ENCODE measurements around the gene WDR26. TPM values are rescaled to one million over a fixed set of nuclear protein-coding genes. Genes with fewer than 3 reads are reported as not detected.

WDR26 gene
- total RNA-seq, 1 experiment from 2014 or later = 81.4 TPM

DNA sequence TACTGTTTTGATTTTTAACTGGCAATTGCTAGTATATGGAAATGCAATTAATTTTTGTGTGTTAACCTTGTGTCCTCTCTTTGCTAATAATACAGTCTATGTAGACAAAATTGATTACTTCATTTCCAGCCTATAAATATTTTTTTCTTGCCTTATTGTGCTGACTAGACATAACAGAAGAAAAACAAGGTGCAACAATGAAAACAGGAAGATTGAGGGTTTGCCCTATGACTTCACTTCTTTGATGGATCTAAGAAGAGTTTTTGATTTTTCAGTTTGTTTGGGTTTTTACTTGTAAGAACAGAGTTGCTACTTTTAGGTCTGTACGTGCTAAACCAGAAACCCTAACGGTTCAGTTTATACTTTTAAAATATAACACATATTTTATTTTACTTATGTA is 86.5 kb downstream of the WDR26 start:
- Histone ChIP-seq H3K4ac (ENCODE audit: low read depth, low read length) (no peak overlapping the region), H3K27me3 (ENCODE audit: insufficient read depth, low read length) (no peaks in the 10 kb centered on the region), H2BK5ac (ENCODE audit: insufficient read length, low read length) (no peak overlapping the region), H2BK20ac (ENCODE audit: low read depth, low read length, poor library complexity, severe bottlenecking) (no peak overlapping the region), H4K5ac (ENCODE audit: insufficient read length, low read depth, low read length) (no peak overlapping the region), H2BK12ac (ENCODE audit: insufficient read length, low read depth, low read length) (no peak overlapping the region), H3K4me1 (ENCODE audit: insufficient read depth, low read length) (no peaks in the 10 kb centered on the region), H3K79me2 (ENCODE audit: insufficient read depth, low read length) (no peaks in the 10 kb centered on the region), H3K18ac (ENCODE audit: insufficient read length, low read depth, low read length) (no peak overlapping the region), H4K20me1 (ENCODE audit: control insufficient read depth, insufficient read depth, insufficient read length) (no peaks in the 10 kb centered on the region), H2AK5ac (ENCODE audit: insufficient read length, low read length) (no peak overlapping the region), H3K23me2 (ENCODE audit: insufficient read length, low read depth, low read length, poor library complexity, severe bottlenecking) (no peaks in the 10 kb centered on the region), H2AFZ (ENCODE audit: low read length) (no peak overlapping the region), H3K9ac (ENCODE audit: extremely low read depth, insufficient read length, low read length) (no peak overlapping the region), H3T11ph (ENCODE audit: low read length) (no peak overlapping the region), H4K8ac (replicated peaks; ENCODE audit: insufficient read length, low read depth, low read length) (no peak overlapping the region), H3K27ac (ENCODE audit: insufficient read length, low read depth, low read length) (no peak overlapping the region), H3K23ac (ENCODE audit: insufficient read length, low read depth, low read length) (no peak overlapping the region), H2BK15ac (ENCODE audit: low read depth, low read length) (no peak overlapping the region), H3K14ac (ENCODE audit: insufficient read depth, low read length) (no peak overlapping the region), H3K56ac (ENCODE audit: insufficient read length, low read depth, low read length) (no peak overlapping the region), H2BK120ac (ENCODE audit: low read depth, low read length, poor library complexity, severe bottlenecking) (no peak overlapping the region), H4K91ac (ENCODE audit: insufficient read length, low read depth, low read length) (no peak overlapping the region), H3K4me2 (ENCODE audit: insufficient read depth, insufficient read length, low read length) (no peak overlapping the region), H3K79me1 (ENCODE audit: insufficient read depth, low read depth, low read length, poor library complexity, severe bottlenecking) (no peaks in the 10 kb centered on the region), H3K9me3 (ENCODE audit: control insufficient read depth, low read depth, low read length) (peaks cover 8% of the 10 kb centered on the region)
- no peak for DNase-seq
- TF ChIP-seq, protein P1, sequence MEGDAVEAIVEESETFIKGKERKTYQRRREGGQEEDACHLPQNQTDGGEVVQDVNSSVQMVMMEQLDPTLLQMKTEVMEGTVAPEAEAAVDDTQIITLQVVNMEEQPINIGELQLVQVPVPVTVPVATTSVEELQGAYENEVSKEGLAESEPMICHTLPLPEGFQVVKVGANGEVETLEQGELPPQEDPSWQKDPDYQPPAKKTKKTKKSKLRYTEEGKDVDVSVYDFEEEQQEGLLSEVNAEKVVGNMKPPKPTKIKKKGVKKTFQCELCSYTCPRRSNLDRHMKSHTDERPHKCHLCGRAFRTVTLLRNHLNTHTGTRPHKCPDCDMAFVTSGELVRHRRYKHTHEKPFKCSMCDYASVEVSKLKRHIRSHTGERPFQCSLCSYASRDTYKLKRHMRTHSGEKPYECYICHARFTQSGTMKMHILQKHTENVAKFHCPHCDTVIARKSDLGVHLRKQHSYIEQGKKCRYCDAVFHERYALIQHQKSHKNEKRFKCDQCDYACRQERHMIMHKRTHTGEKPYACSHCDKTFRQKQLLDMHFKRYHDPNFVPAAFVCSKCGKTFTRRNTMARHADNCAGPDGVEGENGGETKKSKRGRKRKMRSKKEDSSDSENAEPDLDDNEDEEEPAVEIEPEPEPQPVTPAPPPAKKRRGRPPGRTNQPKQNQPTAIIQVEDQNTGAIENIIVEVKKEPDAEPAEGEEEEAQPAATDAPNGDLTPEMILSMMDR (conservative IDR thresholded peaks at IDR 0.05) = no peak
- Mint-ChIP-seq H3K27me3 (ENCODE audit: low read depth) (no peaks in the 10 kb centered on the region; the same call in 1 of the 2 replicates), H3K9me3 (peaks cover 41 to 42% of the 10 kb centered on the region in 2 experiments), H3K36me3 (ENCODE audit: insufficient read depth in 1 of 3, low read depth in 3 of 3) (peaks cover 11 to 35% (median 21%) of the 10 kb centered on the region in 3 experiments), H3K4me1 (peaks cover 2 to 3% of the 10 kb centered on the region in 2 experiments), H3K4me3 (no peak overlapping the region), H3K27ac (no peak overlapping the region)
- no CpG with 5 or more reads among the region's 2 CpGs for WGBS (ENCODE audit: extremely low coverage, insufficient read length, low lambda C conversion rate)

All from H9 (cell line).